AG09309 (cell line): ENCODE data around the gene NPM3.

Experiments
- DNase-seq: peaks from one replicate; pipeline ENCODE4 v3.0.0-alpha.2; 2010; ENCODE audit warnings: low read depth
- H3K4me3 ChIP-seq: 2 replicates; pipeline ENCODE4 v1.5.1; 2011; ENCODE audit warnings: mild to moderate bottlenecking, low read depth, low read length, moderate library complexity; ENCODE audit not compliant: control insufficient read depth
- TF ChIP-seq, protein P1 (sequence below): IDR thresholded peaks from 2 replicates; pipeline ENCODE4 v1.5.1; 2011; ENCODE audit warnings: mild to moderate bottlenecking, low read depth, low read length, inconsistent platforms; ENCODE audit not compliant: insufficient read depth, control insufficient read depth; ENCODE audit errors: missing control alignments

The NPM3 gene, protein sequence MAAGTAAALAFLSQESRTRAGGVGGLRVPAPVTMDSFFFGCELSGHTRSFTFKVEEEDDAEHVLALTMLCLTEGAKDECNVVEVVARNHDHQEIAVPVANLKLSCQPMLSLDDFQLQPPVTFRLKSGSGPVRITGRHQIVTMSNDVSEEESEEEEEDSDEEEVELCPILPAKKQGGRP

DNA sequence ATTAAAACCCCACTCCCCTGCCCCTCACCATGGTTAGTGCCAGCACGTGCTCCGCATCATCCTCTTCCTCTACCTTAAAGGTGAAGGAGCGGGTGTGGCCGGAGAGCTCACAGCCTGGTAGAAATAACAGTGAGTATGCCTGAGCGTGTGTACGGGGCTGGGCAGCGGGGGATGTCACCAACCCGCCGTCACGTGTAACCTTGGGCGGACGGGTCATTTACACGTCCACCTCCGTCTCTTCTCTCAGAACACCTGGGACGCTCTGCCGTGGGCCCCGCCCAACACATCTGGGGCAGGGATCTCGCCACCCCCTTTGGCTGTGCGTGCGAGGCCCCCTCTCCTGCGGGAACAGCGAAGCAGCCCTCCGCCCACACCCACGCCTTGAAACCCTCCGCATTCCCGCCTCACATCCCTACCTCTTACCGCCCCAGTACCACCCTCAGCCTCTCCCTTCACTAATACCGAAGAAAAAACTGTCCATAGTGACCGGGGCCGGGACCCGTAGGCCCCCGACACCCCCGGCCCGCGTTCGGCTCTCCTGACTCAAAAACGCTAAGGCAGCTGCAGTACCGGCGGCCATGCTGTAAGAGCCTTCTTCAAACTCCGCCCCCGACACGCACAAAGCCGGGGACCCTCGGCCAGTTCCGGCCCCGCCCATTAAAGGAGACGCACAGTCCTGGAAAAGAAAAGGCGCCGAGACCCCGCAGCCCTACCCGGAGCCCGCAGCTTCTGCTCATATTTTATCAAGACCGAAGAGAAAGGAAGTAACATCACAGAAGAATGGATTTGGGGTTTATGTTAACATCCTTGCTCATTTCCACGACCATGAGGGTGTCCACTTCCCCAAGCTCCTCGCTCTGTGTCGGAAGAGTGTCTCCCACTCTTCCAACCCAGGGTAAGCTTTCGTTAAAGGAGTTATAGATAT, at the start of gene NPM3:
Gene NPM3, minus strand, starts transcription at position 636 of the 925 bp plus-strand sequence. Its CDS starts 56 bp downstream, at position 580.
- peak; percentile 11 for DNase-seq
- peak within 1 kb of the TSS; percentile 88 for H3K4me3 ChIP-seq
- TF ChIP-seq, protein P1, sequence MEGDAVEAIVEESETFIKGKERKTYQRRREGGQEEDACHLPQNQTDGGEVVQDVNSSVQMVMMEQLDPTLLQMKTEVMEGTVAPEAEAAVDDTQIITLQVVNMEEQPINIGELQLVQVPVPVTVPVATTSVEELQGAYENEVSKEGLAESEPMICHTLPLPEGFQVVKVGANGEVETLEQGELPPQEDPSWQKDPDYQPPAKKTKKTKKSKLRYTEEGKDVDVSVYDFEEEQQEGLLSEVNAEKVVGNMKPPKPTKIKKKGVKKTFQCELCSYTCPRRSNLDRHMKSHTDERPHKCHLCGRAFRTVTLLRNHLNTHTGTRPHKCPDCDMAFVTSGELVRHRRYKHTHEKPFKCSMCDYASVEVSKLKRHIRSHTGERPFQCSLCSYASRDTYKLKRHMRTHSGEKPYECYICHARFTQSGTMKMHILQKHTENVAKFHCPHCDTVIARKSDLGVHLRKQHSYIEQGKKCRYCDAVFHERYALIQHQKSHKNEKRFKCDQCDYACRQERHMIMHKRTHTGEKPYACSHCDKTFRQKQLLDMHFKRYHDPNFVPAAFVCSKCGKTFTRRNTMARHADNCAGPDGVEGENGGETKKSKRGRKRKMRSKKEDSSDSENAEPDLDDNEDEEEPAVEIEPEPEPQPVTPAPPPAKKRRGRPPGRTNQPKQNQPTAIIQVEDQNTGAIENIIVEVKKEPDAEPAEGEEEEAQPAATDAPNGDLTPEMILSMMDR: no peak

DNA sequence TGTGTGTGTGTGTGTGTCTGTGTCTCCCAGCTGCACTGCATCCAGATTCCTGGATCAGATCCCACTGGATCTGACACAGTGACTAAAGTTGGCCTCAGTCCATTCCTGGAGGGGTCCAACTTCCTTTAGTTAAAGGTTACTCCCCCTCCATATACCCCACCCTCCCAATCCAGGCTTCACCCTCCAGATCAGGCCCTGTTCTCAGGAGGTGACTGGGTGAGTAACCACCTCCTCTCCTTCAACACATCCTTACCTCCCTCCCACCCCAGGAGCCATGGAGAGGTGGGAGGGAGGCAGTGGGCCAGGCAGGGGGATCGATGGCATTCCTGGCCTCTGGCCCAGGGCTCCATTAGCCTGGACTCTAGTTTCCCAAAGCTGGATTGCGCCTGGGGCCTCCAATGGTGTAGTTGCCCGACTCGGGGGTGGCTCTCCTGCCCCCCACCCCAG, 49.1 kb upstream of the NPM3 start:
- TF ChIP-seq, protein P1: no peak
- no peak overlapping the region for H3K4me3 ChIP-seq
- DNase-seq: no peak

DNA sequence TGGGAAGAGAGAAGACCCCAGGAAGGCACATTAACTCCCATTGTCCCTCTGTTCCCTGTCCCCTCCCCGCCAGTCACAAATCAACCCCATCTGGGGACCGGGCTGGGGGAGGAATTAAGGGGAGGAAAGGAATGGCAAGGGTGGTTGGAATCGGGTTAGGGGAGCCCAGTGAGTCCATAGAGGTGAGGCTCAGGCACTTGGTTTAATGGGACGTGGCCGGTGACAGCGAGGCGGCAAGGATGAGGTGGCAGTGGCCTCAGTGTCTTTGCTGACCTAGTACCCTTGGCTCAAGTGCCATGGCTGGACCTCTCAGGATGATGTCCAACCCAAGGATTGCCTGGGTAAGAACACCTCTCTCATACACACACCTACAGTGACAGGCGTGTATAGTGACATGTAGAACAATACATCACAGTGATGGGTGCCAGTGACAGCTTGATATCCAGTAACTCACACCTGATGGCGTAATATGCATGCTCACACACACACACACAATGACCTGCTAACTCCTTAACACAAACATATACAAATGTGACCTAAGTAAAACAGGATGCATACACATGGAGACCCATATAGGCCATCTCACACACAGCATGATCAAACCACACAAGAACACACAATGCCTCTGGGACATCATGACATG, 48.0 kb upstream of the NPM3 start:
- peak overlapping the region; percentile 53 for H3K4me3 ChIP-seq
- no peak for DNase-seq
- TF ChIP-seq, protein P1: no peak

DNA sequence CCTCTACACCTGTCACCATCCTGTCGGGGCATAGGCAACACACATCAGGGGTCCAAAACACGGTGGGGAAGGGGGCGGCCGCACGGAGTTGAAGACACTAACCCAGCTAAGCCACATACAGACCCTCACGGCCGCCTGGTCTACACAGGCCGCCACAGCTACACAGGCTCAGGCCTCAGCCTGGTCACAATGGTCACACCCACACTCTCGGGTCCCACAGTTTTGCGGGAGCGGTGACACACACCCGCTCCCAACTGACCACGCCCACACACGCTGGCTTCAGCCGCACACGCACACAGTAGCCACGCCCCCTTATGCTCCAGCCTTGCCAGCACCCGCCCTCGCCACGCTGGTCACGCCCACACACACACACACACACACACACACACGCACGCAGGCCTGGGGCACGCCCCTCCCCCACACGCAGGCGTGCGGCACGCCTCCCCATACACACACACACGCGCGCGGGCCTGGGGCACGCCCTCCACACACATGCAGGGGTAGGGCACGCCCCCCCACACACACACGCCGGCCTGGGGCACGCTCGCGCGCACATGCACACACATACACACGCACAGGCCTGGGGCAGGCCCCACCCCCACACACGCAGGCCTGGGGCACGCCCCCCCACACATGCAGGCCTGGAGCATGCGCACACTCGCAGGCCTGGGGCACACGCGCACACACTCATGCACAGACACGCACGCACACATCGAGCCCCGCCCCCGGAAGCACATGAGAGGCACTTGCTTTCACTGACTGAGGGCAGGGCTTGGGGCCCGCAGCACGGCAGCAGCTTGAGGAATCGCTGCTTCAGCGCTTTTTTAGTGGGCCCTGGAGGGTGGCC, 47.3 kb upstream of the NPM3 start:
- peak overlapping the region; percentile 53 for H3K4me3 ChIP-seq
- DNase-seq: peak; percentile 57
- TF ChIP-seq, protein P1: no peak

DNA sequence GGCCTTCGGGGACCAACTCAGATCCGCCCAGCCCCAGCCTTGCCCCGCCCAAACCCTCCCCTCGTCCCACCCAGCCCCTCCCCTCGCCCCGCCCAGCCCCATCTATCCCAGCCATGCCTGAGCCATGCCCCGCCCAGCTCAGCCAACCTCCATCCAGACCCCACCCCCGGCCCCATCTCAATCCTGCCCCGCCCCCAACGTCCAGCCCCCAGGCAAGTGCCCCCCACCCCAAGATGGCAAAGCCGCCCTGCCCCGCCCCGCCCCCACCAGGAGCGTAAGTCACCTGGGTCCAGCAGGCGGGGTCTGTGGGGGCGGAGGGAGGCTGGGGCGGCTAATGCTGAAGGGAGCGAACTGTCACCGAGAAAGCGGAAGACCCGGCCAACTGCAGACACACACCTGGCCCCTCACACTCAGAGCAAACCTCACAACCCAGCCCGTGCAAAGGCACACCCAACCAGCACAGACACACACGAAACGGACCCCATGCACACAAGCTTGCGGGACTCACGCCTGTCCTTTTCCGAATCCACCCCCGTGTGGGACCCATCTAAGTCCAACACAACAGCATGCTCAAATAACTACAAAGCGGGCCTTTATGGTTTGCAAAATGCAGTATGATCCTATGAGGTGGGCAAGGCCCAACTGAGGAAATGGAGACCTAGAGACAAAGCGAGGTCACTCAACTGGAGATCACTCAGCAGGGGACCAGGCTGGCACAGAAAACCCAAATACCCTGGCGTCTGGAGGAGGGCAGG, 46.5 kb upstream of the NPM3 start:
- no peak for DNase-seq
- TF ChIP-seq, protein P1: no peak
- no peak overlapping the region for H3K4me3 ChIP-seq
